ENCODE data around the gene CKS1B.

Gene CKS1B

DNA sequence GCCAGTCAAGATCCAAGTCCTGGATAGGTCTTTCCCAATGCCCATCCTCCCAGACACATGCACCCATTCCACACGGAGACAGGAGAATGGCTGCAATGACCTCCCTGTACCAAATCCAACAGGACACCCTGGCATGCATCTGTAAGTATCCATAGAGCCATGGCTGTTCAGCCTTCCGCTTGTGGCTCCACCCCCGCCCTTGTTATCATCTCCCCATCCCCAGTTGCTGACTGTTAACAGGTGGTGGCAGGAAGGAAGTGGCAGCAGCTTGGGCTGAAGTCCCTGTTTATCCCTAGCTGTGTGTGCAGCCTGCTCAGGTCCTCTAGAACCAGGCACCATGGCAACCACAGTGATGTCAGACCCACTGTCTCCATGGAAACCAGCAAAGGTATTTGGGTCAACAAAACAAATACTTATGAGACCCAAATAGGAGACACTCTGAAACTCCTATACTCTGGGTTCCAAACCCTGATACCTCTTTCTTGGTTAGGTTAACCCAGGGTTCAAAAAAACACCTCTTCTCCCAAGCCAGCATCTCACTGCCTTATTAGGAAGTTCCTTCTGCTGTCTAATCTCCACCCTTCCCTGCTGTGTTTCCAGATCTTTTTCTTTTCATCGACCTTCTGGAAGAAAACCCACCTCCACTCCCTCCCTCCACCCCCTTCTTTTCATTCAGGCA lies 19.3 kb upstream of the CKS1B start:
- peaks cover 65% of the 10 kb centered on the region for H3K4me1 Mint-ChIP-seq (ENCODE audit: low read depth)
- peak overlapping the region; percentile 99 for H3K27ac Mint-ChIP-seq
- H3K36me3 Mint-ChIP-seq (ENCODE audit: low read depth): peaks cover 35% of the 10 kb centered on the region
- peak; percentile 83 for DNase-seq (ENCODE audit: low spot score)
- no peaks in the 10 kb centered on the region for H3K27me3 Mint-ChIP-seq (ENCODE audit: low read depth)
- peak overlapping the region; percentile 98 for H3K4me3 Mint-ChIP-seq
- H3K9me3 Mint-ChIP-seq: no peaks in the 10 kb centered on the region

DNA sequence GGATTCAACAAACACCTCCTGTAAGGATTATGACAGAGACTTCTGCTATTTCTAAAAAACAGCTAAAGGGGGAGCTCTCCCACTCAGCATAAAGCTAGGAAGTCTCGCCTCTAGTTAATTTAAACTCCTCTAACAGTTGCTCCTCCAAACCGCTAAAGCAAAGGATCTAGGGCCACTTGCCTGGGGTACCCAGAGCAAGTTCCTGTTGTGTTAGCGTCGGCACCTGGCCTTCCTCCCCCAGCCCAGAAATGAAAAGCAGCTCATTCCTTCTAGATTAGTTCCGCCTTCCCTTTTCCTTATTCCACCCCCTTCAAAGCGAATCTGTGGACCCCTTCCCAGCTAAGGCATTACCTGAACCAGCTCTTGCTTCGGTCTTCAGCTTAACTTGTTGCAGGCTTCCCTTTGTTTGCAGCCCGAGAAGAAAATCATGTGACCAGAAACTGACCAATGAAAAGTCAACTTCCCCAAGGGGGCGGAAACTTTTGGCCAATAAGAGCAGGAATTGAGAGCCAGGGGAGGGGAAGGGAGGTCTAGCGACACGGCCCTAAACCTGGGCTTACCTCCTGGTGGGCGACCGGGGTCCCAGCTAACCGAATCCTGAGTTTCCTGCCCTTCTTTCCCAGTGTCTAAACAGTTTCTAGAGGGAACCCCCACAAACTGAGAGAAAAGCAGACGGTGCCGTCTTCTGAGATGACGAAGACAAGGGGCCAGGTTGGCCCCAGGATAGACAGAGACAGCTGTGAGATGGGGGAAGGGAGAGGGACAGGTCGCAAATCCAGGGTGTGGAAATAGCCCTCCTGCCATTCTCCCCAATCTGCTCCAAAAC lies 18.6 kb upstream of the CKS1B start, which contains the start of gene PBXIP1:
PBXIP1 (minus strand) TSS at position 382 of the 826 bp plus-strand sequence. CDS start 2,378 bp downstream, outside the sequence.
- Mint-ChIP-seq H3K9me3 (no peaks in the 10 kb centered on the region), H3K36me3 (ENCODE audit: low read depth) (peaks cover 33% of the 10 kb centered on the region), H3K4me1 (ENCODE audit: low read depth) (peaks cover 67% of the 10 kb centered on the region), H3K4me3 (peak within 1 kb of the TSS; percentile 98), H3K27me3 (ENCODE audit: low read depth) (no peaks in the 10 kb centered on the region), H3K27ac (peak within 1 kb of the TSS; percentile 99)
- peak; percentile 84 for DNase-seq (ENCODE audit: low spot score)

DNA sequence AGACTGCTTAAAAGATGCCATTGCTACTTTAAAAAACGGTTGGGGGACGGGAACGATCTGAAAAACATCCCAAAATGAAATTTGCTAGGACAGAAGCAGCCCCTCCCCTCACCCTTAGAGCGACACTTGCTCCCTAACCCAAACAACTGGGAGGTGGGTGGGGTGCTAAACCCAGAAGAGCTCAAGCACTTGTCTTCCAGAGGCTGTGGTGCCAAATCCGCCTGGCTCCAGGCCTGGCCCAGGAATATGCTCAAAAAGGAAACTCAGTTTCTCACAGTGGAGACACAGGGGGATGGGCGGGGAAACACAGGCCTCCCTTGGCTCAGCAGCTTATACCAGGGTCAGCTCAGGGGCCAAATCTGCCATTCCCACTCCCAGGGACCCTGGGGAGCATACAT lies 17.9 kb upstream of the CKS1B start:
- no peak for DNase-seq (ENCODE audit: low spot score)
- peaks cover 64% of the 10 kb centered on the region for H3K4me1 Mint-ChIP-seq (ENCODE audit: low read depth)
- H3K27ac Mint-ChIP-seq: peak overlapping the region; percentile 99
- peaks cover 34% of the 10 kb centered on the region for H3K36me3 Mint-ChIP-seq (ENCODE audit: low read depth)
- H3K9me3 Mint-ChIP-seq: no peaks in the 10 kb centered on the region
- peak overlapping the region; percentile 98 for H3K4me3 Mint-ChIP-seq
- H3K27me3 Mint-ChIP-seq (ENCODE audit: low read depth): no peaks in the 10 kb centered on the region

DNA sequence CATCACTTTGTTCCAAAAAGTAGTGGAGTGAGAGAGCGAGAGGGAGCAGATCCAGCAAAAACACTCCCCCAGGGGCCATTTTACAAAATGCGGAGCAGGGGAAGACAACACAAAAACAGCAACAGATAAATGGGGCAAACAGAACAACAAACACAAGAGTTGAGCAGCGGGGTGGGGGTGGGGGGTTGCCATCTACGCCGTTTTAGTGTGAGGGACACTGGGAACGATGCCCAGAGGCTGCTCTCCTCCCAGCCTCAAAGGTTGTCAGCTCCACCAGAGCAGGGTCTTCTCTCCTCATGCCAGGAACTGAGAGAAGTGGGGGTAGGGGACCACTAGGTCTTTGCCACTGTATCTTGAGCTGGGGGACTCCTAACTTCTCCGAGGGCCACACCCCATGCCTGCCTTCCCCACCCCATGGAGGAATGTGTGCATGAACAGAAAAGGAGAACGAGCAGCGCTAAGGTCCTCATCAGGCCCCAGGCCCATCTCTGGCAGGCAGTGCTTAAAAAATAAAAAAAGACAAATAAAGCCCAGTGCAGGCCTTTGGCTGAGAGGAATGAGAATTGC lies 17.3 kb upstream of the CKS1B start:
- H3K27me3 Mint-ChIP-seq (ENCODE audit: low read depth): no peaks in the 10 kb centered on the region
- H3K9me3 Mint-ChIP-seq: no peaks in the 10 kb centered on the region
- H3K27ac Mint-ChIP-seq: peak overlapping the region; percentile 99
- H3K4me1 Mint-ChIP-seq (ENCODE audit: low read depth): peaks cover 58% of the 10 kb centered on the region
- peaks cover 31% of the 10 kb centered on the region for H3K36me3 Mint-ChIP-seq (ENCODE audit: low read depth)
- peak overlapping the region; percentile 45 for H3K4me3 Mint-ChIP-seq
- DNase-seq (ENCODE audit: low spot score): no peak

DNA sequence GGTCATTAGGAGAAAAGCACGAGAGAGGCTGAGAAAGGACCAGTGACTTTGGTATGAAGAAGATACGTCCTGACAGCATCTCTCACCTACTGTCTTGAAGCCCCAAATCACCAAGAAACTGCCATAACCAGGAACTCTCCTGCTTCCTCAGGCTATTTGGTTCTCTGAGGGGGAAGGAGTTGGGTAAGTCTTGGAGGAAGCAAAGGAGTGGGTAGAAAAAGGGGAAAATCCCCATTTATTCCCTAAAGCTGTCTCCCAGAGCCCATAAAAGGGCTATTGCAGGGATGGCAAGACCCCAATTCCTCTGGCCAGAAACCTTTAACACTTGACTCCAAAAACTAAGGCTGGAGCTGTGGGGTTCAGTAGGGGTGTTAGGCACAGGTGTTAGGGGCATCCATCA lies 16.4 kb upstream of the CKS1B start:
- Mint-ChIP-seq H3K27me3 (ENCODE audit: low read depth) (no peaks in the 10 kb centered on the region), H3K27ac (peak overlapping the region; percentile 15), H3K4me3 (no peak overlapping the region), H3K9me3 (no peaks in the 10 kb centered on the region), H3K4me1 (ENCODE audit: low read depth) (peaks cover 55% of the 10 kb centered on the region), H3K36me3 (ENCODE audit: low read depth) (peaks cover 32% of the 10 kb centered on the region)
- DNase-seq (ENCODE audit: low spot score): no peak

DNA sequence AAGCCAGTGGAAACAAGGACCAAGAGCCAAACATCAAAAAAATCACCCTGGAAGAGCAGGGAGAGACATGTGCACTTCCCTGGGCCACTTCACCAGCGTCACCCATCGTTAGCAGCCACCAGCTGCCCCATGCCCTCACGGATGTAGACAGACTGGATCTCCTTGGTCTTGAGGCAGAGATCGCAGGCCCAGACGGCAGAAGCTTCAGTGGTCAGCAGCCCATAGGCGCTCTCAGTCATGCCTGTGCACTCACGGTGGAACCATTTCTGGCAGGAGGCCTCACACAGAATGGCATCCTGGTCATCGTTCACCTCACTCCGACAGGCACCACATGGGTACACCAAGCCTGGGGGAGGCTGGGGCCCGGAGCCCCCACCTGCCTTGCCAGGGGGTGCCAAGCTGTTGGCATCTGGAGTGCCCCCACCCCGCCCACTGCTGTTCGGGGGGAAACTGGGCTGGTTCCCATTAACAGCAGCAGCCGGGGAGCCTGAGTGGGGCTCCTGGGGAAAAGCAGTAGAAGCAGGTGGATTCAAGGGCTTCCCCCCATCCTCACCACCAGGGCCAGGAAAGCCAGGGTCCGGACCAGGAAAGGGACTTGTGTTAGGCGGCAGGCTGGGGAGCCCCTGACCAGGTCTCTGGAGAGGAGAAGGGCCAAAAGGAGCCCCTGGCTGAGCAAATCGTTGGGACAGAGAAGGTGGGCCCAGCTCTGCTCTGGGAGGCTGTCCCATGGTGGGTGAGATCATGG lies 15.6 kb upstream of the CKS1B start:
- no peak for DNase-seq (ENCODE audit: low spot score)
- H3K36me3 Mint-ChIP-seq (ENCODE audit: low read depth): peaks cover 34% of the 10 kb centered on the region
- peak overlapping the region; percentile 7 for H3K4me3 Mint-ChIP-seq
- H3K27ac Mint-ChIP-seq: peak overlapping the region; percentile 20
- H3K9me3 Mint-ChIP-seq: no peaks in the 10 kb centered on the region
- H3K4me1 Mint-ChIP-seq (ENCODE audit: low read depth): peaks cover 52% of the 10 kb centered on the region
- no peaks in the 10 kb centered on the region for H3K27me3 Mint-ChIP-seq (ENCODE audit: low read depth)

DNA sequence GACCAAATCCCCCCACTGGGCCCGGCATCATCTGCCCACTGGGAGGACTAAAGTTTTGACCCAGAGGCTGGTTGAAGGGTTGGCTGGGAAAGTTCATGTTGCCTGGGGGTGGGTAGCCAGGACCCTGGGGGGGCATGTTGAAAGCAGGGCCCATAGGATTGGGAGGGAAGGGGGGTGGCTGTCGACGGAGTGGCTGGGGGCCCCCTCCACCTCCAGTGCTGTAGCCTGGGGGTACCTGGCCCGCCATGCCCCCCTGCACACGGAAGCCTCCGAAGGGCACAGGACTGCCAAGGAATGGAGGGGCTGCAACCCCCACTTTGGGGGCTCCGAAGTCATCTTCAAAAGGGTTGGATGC lies 15.1 kb upstream of the CKS1B start:
- peaks cover 48% of the 10 kb centered on the region for H3K4me1 Mint-ChIP-seq (ENCODE audit: low read depth)
- H3K9me3 Mint-ChIP-seq: no peaks in the 10 kb centered on the region
- peaks cover 34% of the 10 kb centered on the region for H3K36me3 Mint-ChIP-seq (ENCODE audit: low read depth)
- DNase-seq (ENCODE audit: low spot score): no peak
- no peaks in the 10 kb centered on the region for H3K27me3 Mint-ChIP-seq (ENCODE audit: low read depth)
- peak overlapping the region; percentile 38 for H3K4me3 Mint-ChIP-seq
- no peak overlapping the region for H3K27ac Mint-ChIP-seq

DNA sequence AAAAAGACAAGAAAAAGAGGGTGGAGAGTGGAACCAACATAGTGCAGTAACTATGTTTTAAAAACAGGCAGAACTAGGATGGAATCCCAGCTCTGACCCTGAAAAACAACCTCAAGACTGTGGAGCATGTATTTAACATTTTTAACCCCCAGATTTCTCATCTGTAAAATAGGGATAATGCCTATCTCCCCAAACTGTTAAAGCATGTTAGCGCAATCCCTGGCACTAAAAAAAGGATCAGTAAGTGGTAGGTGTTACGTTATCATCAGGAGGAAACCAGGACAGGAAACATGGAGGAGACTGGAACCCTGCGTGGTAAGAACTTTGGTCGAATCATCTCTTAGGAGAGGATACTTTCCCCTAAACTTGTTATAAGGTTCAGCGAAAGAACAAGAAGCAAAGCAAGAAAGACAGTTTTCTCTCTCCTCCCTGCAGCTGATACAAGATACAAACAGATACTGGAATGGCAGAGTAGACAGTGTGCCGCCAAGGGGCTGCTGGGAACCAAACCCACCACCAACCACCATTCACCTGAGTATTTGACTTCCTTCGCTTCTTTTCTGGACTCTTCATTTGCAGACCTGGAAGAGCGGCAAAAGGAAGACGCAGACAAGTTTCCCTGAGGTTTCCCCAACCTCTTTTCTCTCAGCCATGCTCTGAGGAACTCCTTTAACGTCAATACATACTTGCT lies 13.9 kb upstream of the CKS1B start:
- peaks cover 38% of the 10 kb centered on the region for H3K36me3 Mint-ChIP-seq (ENCODE audit: low read depth)
- H3K9me3 Mint-ChIP-seq: no peaks in the 10 kb centered on the region
- H3K27ac Mint-ChIP-seq: peak overlapping the region; percentile 91
- no peak for DNase-seq (ENCODE audit: low spot score)
- H3K27me3 Mint-ChIP-seq (ENCODE audit: low read depth): no peaks in the 10 kb centered on the region
- peaks cover 36% of the 10 kb centered on the region for H3K4me1 Mint-ChIP-seq (ENCODE audit: low read depth)
- H3K4me3 Mint-ChIP-seq: peak overlapping the region; percentile 97

DNA sequence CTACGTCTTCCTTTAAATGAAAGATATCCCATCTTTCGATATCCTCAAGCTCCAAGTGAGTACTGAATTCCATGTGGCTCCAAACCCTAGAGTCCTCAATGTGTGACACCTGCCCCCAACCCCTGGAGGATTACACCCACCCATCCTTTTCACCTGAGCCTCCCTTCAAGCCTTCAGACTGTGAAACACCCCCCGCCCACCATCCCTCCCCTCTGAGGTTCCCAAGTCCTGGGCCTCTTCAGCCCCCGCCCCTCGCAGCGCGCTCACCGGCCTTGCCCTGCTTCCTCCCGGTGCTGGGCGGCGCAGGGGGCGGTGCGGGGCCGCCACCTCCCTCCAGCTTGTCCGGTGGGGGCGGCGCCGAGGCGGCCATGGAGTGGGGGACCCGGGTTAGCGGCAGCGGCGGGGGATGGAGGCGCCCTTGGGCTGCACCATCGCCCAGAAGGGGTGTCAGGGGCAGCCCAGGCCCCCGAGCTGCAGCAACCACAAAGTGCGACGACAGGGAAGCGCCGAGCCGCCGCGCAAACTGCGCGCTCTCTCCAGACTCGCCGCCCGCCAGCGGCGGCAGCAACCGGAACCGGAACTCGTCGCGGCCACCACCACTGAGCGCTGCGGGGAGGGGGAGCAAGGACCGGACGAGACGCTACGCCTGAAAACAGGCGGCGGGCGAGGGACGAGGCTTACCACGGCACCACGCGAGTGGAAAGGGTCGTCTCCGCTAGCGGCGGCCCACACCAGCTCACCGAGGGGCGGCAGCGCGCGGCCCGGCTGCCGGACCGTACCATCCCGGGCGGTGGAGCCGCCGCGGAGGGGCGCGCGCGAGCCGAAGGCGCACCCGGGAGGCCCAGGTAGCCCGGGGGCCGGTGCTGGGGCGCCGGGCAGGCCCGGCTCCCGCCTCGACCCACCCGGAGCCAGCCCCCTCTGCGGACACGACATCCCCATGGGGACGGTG lies 13.0 kb upstream of the CKS1B start, which contains the start of gene PYGO2:
PYGO2 (minus strand) TSS at position 576 of the 949 bp plus-strand sequence; CDS start at position 370, 206 bp downstream.
- Mint-ChIP-seq H3K27ac (peak within 1 kb of the TSS; percentile 91), H3K36me3 (ENCODE audit: low read depth) (peaks cover 41% of the 10 kb centered on the region), H3K9me3 (no peaks in the 10 kb centered on the region), H3K4me1 (ENCODE audit: low read depth) (peaks cover 27% of the 10 kb centered on the region), H3K27me3 (ENCODE audit: low read depth) (no peaks in the 10 kb centered on the region), H3K4me3 (peak within 1 kb of the TSS; percentile 97)
- peak; percentile 87 for DNase-seq (ENCODE audit: low spot score)

DNA sequence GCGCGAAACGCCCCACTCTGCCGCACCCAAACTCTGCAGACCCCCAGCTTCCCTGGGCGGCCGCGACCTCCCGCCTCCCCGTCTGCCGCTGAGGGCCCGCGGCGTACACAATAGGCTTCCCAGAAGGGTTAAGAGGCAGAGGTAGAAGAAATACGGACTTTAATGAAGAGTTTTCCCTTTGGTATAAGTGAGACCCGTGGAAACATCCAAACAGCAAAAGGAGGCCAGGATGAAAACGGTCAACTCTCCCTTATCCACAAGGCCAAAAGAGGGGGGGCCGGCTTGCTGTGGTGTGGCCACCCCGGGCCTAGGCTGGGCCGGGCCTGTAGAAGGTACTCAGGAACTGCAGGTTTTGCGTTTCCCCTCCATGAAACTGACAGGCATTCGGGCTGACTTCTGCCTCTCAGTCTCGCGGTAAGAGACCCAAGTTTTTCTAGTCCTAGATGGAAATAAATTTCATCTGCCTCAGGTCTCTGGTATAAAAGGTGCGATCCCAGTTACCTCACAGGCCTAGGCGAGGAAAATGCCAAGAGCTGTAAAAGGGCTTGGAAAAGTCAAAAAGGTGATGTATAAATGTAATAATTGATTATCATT lies 12.2 kb upstream of the CKS1B start:
- Mint-ChIP-seq H3K4me3 (peak overlapping the region; percentile 84), H3K27me3 (ENCODE audit: low read depth) (no peaks in the 10 kb centered on the region), H3K4me1 (ENCODE audit: low read depth) (peaks cover 19% of the 10 kb centered on the region), H3K27ac (peak overlapping the region; percentile 83), H3K9me3 (no peaks in the 10 kb centered on the region), H3K36me3 (ENCODE audit: low read depth) (peaks cover 49% of the 10 kb centered on the region)
- DNase-seq (ENCODE audit: low spot score): no peak

DNA sequence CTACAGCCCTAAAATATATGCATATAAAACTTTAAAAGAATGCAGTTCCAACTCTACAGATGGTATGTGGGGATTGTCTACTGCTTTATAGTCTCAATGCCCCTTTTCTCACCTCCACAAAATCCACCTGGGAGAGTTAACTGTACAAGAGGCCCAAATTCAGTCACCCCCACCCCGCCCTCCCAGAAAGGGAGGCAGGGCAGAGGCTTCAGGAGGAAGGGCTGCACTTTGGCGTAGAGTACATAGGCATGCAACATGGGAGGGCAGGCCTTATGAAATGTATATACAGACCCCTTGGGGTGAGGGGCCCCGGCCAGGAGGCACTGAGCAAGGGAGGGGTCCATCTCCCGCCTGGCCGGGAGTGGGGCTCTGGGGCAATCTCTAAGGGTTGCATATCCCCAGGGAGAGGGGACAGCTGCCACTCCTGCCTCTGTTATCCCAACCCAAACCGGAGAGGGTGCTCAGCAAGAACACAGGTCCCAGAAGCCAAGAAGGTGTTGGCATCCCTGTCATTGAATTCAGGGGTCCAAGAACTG lies 11.6 kb upstream of the CKS1B start:
- DNase-seq (ENCODE audit: low spot score): no peak
- peak overlapping the region; percentile 84 for H3K4me3 Mint-ChIP-seq
- H3K27me3 Mint-ChIP-seq (ENCODE audit: low read depth): no peaks in the 10 kb centered on the region
- H3K36me3 Mint-ChIP-seq (ENCODE audit: low read depth): peaks cover 51% of the 10 kb centered on the region
- H3K4me1 Mint-ChIP-seq (ENCODE audit: low read depth): peaks cover 20% of the 10 kb centered on the region
- no peaks in the 10 kb centered on the region for H3K9me3 Mint-ChIP-seq
- no peak overlapping the region for H3K27ac Mint-ChIP-seq

DNA sequence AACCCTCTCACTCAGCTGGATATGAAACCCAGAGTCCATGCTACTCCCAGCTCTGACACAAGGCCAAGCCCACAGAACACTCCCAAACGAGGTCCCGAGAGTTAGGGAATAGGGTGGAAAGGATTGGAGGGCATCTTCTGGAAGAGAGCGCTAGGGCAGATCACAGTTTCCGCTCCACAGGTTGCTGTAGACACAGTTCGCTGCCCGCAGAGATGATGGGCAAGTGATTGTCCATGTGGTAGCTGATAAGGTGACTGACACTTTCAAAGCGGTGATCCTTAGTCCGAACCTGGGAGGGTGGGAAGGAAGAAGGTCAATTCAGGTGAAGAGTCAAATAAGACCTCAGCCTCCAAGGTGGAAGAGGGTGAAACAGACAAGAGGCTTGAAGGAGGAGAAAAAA lies 10.8 kb upstream of the CKS1B start:
- no peak overlapping the region for H3K4me3 Mint-ChIP-seq

More for the DNA sequence above, 10.8 kb upstream of the CKS1B start:
- Mint-ChIP-seq H3K4me1 (ENCODE audit: low read depth) (peaks cover 24% of the 10 kb centered on the region), H3K27ac (peak overlapping the region; percentile 6), H3K27me3 (ENCODE audit: low read depth) (no peaks in the 10 kb centered on the region), H3K36me3 (ENCODE audit: low read depth) (peaks cover 53% of the 10 kb centered on the region), H3K9me3 (no peaks in the 10 kb centered on the region)
- DNase-seq (ENCODE audit: low spot score): no peak

Data from T-helper 2 cell treated with Interferon-gamma antibody and Interleukin-4, amounts not matched to agents 5 μg/mL and 100 μg/mL, for 36 hours (primary cell).